Measurements from ENCODE around the gene C16orf92. TPM values are rescaled to one million over a fixed set of nuclear protein-coding genes. Genes with fewer than 3 reads are reported as not detected.
"Not testable (repeated sequence)": the region's sequence is repeated elsewhere in the genome, so short reads cannot be mapped to it uniquely, and the experiment has no call there.

The C16orf92 gene
- total RNA-seq, 1 experiment from 2014 or later = not detected

- ATAC-seq = no peak
- H3K9ac ChIP-seq (ENCODE audit: low read length) = no peak within 1 kb of the TSS
- TF ChIP-seq, protein P1, sequence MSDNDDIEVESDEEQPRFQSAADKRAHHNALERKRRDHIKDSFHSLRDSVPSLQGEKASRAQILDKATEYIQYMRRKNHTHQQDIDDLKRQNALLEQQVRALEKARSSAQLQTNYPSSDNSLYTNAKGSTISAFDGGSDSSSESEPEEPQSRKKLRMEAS (IDR thresholded peaks at IDR 0.05) = no peak
- TF ChIP-seq FOSL1 (IDR thresholded peaks at IDR 0.05; ENCODE audit: low read depth) = no peak
- no peak for TF ChIP-seq JUND (IDR thresholded peaks at IDR 0.05)
- TF ChIP-seq RAD21 (IDR thresholded peaks at IDR 0.05; ENCODE audit: low read depth) = no peak
- no peak for TF ChIP-seq CEBPB (IDR thresholded peaks at IDR 0.05; ENCODE audit: low read depth)
- TF ChIP-seq POLR2AphosphoS5 (IDR thresholded peaks at IDR 0.05; ENCODE audit: low read depth, low read length) = no peak
- no peak for DNase-seq (ENCODE audit: low read depth, low spot score)
- BruUV-seq (replicated peaks) = no TSS peak
- H3K27me3 ChIP-seq (ENCODE audit: insufficient read depth, low read length) = no peaks in the 10 kb centered on the region
- no peaks in the 10 kb centered on the region; a peak in 1 of 4 replicates for H3K36me3 ChIP-seq (ENCODE audit: control insufficient read depth in 1 of 2, insufficient read depth in 2 of 2, low read length in 2 of 2)
- no peaks in the 10 kb centered on the region for H3K9me3 ChIP-seq (ENCODE audit: control insufficient read depth in 1 of 2, insufficient read depth in 1 of 2, low read depth in 1 of 2, low read length in 2 of 2)
- CTCF ChIA-PET = no interaction called here
- H4K20me1 ChIP-seq (ENCODE audit: insufficient read depth) = no peaks in the 10 kb centered on the region
- RAD21 ChIA-PET (ENCODE audit: low non-redundant PET in 1 of 2, low total read pairs in 2 of 2, uncharacterized antibody in 2 of 2, unreplicated experiment in 2 of 2) = no interaction called here
- H3K79me2 ChIP-seq (ENCODE audit: insufficient read depth, low read length) = no peaks in the 10 kb centered on the region
- intact Hi-C loops (cut with micrococcal nuclease) = no loop called here
- POLR2A ChIA-PET = no interaction called here
- no peak within 1 kb of the TSS for H3K4me2 ChIP-seq (ENCODE audit: low read length)
- no peaks in the 10 kb centered on the region for H3K9me2 ChIP-seq (ENCODE audit: insufficient read depth)
- H2AFZ ChIP-seq (ENCODE audit: low read depth, low read length, poor library complexity, severe bottlenecking) = no peak within 1 kb of the TSS
- H3K27ac ChIP-seq (ENCODE audit: low read depth, low read length) = no peak within 1 kb of the TSS
- no peaks in the 10 kb centered on the region for H3K4me1 ChIP-seq (ENCODE audit: control insufficient read depth in 1 of 2, insufficient read depth in 2 of 2, low read length in 2 of 2)
- H3K4me3 ChIP-seq (replicated peaks in 1 of 2; ENCODE audit: low read depth in 1 of 2, low read length in 2 of 2) = no peak within 1 kb of the TSS
These were observed 11.9 kb upstream of the C16orf92 start, which contains the start of gene DOC2A for GRCh38 chr16:30010844-30011713. TSS of gene DOC2A (minus strand) at chr16:30011027. CDS start at chr16:30010222, 805 bp downstream.

GRCh38 chr16:30011714-30012504 lies 11.1 kb upstream of the C16orf92 start:
- TF ChIP-seq YY1 (IDR thresholded peaks at IDR 0.05; ENCODE audit: extremely low read depth, insufficient replicate concordance, low read depth, low read length) = no peak
- no peak for TF ChIP-seq POLR2A (IDR thresholded peaks at IDR 0.05; ENCODE audit: borderline replicate concordance, extremely low read depth, insufficient read depth, insufficient read length)
- no peak for TF ChIP-seq ATF3 (IDR thresholded peaks at IDR 0.05)
- TF ChIP-seq ZNF274 (IDR thresholded peaks at IDR 0.05; ENCODE audit: low read depth, low read length) = no peak
- no peak for TF ChIP-seq POLR2AphosphoS5 (IDR thresholded peaks at IDR 0.05; ENCODE audit: low read depth, low read length)
- TF ChIP-seq ZFX (IDR thresholded peaks at IDR 0.05) = no peak
- TF ChIP-seq CBX3 (IDR thresholded peaks at IDR 0.05; ENCODE audit: low read depth) = no peak
- no peak for TF ChIP-seq ELF1 (IDR thresholded peaks at IDR 0.05; ENCODE audit: borderline replicate concordance, low read depth)
- no peaks in the 10 kb centered on the region for H3K79me2 ChIP-seq (ENCODE audit: insufficient read depth, low read length)
- ChIA-PET POLR2A (no interaction called here), RAD21 (ENCODE audit: low non-redundant PET in 1 of 2, low total read pairs in 2 of 2, uncharacterized antibody in 2 of 2, unreplicated experiment in 2 of 2) (interaction anchor here in 1 of 2 experiments (0.7 kb wide), 1 partner anchor 14 kb away, joined by 3 read pairs; no protein-coding TSS in a partner anchor), CTCF (no interaction called here)
- intact Hi-C loops (cut with micrococcal nuclease) = no loop called here
- no peaks in the 10 kb centered on the region for H3K4me1 ChIP-seq (ENCODE audit: control insufficient read depth in 1 of 2, insufficient read depth in 2 of 2, low read length in 2 of 2)
- H3K36me3 ChIP-seq (ENCODE audit: control insufficient read depth in 1 of 2, insufficient read depth in 2 of 2, low read length in 2 of 2) = no peaks in the 10 kb centered on the region
- ATAC-seq (no peak), DNase-seq (ENCODE audit: low read depth, low spot score) (no peak)
- H2AFZ ChIP-seq (ENCODE audit: low read depth, low read length, poor library complexity, severe bottlenecking) = no peak overlapping the region
- H3K4me2 ChIP-seq (ENCODE audit: low read length) = no peak overlapping the region
- no peak overlapping the region for H3K4me3 ChIP-seq (replicated peaks in 1 of 2; ENCODE audit: low read depth in 1 of 2, low read length in 2 of 2)
- H3K27me3 ChIP-seq (ENCODE audit: insufficient read depth, low read length) = no peaks in the 10 kb centered on the region
- no peaks in the 10 kb centered on the region for H4K20me1 ChIP-seq (ENCODE audit: insufficient read depth)
- no peak overlapping the region for H3K9ac ChIP-seq (ENCODE audit: low read length)
- no peaks in the 10 kb centered on the region for H3K9me3 ChIP-seq (ENCODE audit: control insufficient read depth in 1 of 2, insufficient read depth in 1 of 2, low read depth in 1 of 2, low read length in 2 of 2)
- no TSS peak for BruUV-seq (replicated peaks)
- no peaks in the 10 kb centered on the region for H3K9me2 ChIP-seq (ENCODE audit: insufficient read depth)
- H3K27ac ChIP-seq (ENCODE audit: low read depth, low read length) = no peak overlapping the region

DNA sequence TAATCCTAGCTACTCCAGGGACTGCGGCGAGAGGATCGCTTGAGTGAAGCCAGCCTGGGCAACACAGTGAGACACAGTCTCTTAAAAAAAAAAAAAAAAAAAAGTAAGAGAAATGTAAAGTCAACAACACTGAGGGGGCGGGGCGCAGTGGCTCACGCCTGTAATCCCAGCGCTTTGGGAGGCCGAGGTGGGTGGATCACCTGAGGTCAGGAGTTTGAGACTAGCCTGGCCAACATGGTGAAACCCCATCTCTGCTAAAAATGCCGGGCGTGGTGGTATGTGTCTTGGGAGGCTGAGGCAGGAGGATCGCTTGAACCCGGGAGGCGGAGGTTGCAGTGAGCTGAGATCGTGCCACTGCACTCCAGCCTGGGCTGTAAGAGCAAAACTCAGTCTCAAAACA lies 10.4 kb upstream of the C16orf92 start:
- H4K20me1 ChIP-seq (ENCODE audit: insufficient read depth); H3K9me3 ChIP-seq (ENCODE audit: control insufficient read depth in 1 of 2, insufficient read depth in 1 of 2, low read depth in 1 of 2, low read length in 2 of 2); H2AFZ ChIP-seq (ENCODE audit: low read depth, low read length, poor library complexity, severe bottlenecking); H3K4me3 ChIP-seq (replicated peaks in 1 of 2; ENCODE audit: low read depth in 1 of 2, low read length in 2 of 2); H3K27me3 ChIP-seq (ENCODE audit: insufficient read depth, low read length); H3K36me3 ChIP-seq (ENCODE audit: control insufficient read depth in 1 of 2, insufficient read depth in 2 of 2, low read length in 2 of 2); H3K27ac ChIP-seq (ENCODE audit: low read depth, low read length); DNase-seq (ENCODE audit: low read depth, low spot score); H3K9ac ChIP-seq (ENCODE audit: low read length); BruUV-seq (replicated peaks); H3K79me2 ChIP-seq (ENCODE audit: insufficient read depth, low read length); ATAC-seq; H3K9me2 ChIP-seq (ENCODE audit: insufficient read depth); H3K4me1 ChIP-seq (ENCODE audit: control insufficient read depth in 1 of 2, insufficient read depth in 2 of 2, low read length in 2 of 2); H3K4me2 ChIP-seq (ENCODE audit: low read length); intact Hi-C loops (cut with micrococcal nuclease): not testable (repeated sequence)
- ChIA-PET RAD21 (ENCODE audit: low non-redundant PET in 1 of 2, low total read pairs in 2 of 2, uncharacterized antibody in 2 of 2, unreplicated experiment in 2 of 2) (interaction anchor here in 1 of 2 experiments (0.7 kb wide), 1 partner anchor 15 kb away, joined by 3 read pairs; no protein-coding TSS in a partner anchor), POLR2A (interaction anchor here (1.2 kb wide), 1 partner anchor 197 kb away, joined by 3 read pairs; the partner anchor contains the start of gene PAGR1), CTCF (interaction anchor here (0.7 kb wide), 1 partner anchor 40 kb away, joined by 4 read pairs; a partner anchor contains a TSS)
